Breast epithelium (tissue), 4 donors: ENCODE results near the gene WNT3. TPM values are rescaled to one million over a fixed set of nuclear protein-coding genes. Genes with fewer than 3 reads are reported as not detected.
"Not testable (repeated sequence)": the region's sequence is repeated elsewhere in the genome, so short reads cannot be mapped to it uniquely, and the experiment has no call there.

ENCODE experiments used
- DNase-seq, 2 donors: peaks; one replicate each; pipeline ENCODE4 v3.0.0-alpha.2; 2019; ENCODE audit warnings: low spot score in 2 of 2
- H3K27ac ChIP-seq, 2 donors: fragments of 200-600 bp; sonication (generic) in 1 of 2; one replicate each; pipeline ENCODE4 v1.5.1; 2016 to 2019; ENCODE audit warnings: mild to moderate bottlenecking in 1 of 2
- H3K27me3 ChIP-seq, 2 donors: fragments of 200-600 bp; sonication (generic) in 1 of 2; one replicate each; pipeline versions ENCODE4 v1.5.1 to v1.6.0; 2017 to 2019; ENCODE audit warnings: control low read depth in 1 of 2, mild to moderate bottlenecking in 1 of 2
- H3K36me3 ChIP-seq: fragments of 200-600 bp; one replicate; pipeline ENCODE4 v1.5.1; 2019
- H3K4me1 ChIP-seq, 2 donors: fragments of 200-600 bp; sonication (generic); one replicate each; pipeline ENCODE4 v1.5.1; 2016 to 2019; ENCODE audit warnings: control low read depth in 1 of 2
- H3K4me3 ChIP-seq, 3 donors: fragments of 200-600 bp; sonication (generic); 1 replicate in 2 of 3; 2 replicates in 1 of 3; pipeline ENCODE4 v1.5.1; 2016 to 2019; ENCODE audit warnings: mild to moderate bottlenecking in 3 of 3, moderate library complexity in 2 of 3
- H3K9me3 ChIP-seq, 2 donors: fragments of 200-600 bp; sonication (generic) in 1 of 2; one replicate each; pipeline ENCODE4 v1.5.1; 2016 to 2019; ENCODE audit warnings: control low read depth in 1 of 2
- POLR2A ChIP-seq: fragments of 450-650 bp; IDR thresholded peaks from one replicate; pipeline ENCODE4 v1.6.1; 2016; ENCODE audit warnings: antibody characterized with exemption, mild to moderate bottlenecking, moderate library complexity
- POLR2AphosphoS5 ChIP-seq, 3 donors: sonication (generic); formaldehyde crosslinking; IDR thresholded peaks; one replicate each; pipeline ENCODE4 v1.6.1; 2017; ENCODE audit warnings: antibody characterized with exemption in 3 of 3
- intact Hi-C: fragments of 100-400 bp; cut with DNase I; formaldehyde crosslinking; loops from one replicate; pipeline ENCODE4 v1.15.1; 2023; ENCODE audit warnings: low total_unique reads
- total RNA-seq, 3 donors: library from RNA; depleted of rRNA; stranded (reverse); fragments of >200 nt; gene quantifications; one replicate each; pipeline ENCODE4 v1.1.0, GENCODE V29; 2016
- TF ChIP-seq, protein P1 (sequence below), 3 donors: fragments of 450-650 bp; IDR thresholded peaks; one replicate each; pipeline ENCODE4 v1.5.1; 2016 to 2017; ENCODE audit warnings: antibody characterized with exemption in 3 of 3, mild to moderate bottlenecking in 3 of 3, moderate library complexity in 3 of 3

The WNT3 gene
- total RNA-seq, 3 donors from 2014 or later = 0.48 to 2.9 (median 1.6) TPM

DNA sequence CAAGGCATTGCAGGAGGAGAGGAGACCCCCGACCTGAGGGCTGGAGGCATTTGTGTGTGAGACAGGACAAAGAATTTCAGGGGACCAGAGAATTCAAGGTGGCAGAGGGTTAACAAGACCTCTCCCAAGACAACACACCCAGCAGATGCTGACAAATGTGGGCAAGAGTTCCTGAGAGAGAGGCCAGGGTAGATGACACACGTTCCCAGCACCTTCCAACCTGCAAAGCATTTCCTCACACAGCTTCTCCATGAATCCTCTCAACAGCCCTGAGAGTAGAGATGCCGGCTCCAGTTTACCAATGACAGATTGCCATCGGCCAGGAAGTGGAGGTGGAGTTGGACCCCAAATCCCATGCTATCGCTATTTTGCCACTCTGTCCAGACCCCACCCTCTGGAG lies 25.0 kb downstream of the WNT3 start:
- DNase-seq = no peak
- H3K27ac ChIP-seq = no peak overlapping the region

GRCh38 chr17:46793023-46793422 lies 25.5 kb downstream of the WNT3 start:
- H3K27me3 ChIP-seq, H3K27ac ChIP-seq, H3K4me3 ChIP-seq, H3K9me3 ChIP-seq, DNase-seq, intact Hi-C loops, H3K4me1 ChIP-seq, H3K36me3 ChIP-seq: not testable (repeated sequence)

More for the DNA sequence above, 25.0 kb downstream of the WNT3 start:
- intact Hi-C loops = no loop called here
- Histone ChIP-seq H3K4me3 (no peak overlapping the region), H3K4me1 (no peaks in the 10 kb centered on the region), H3K9me3 (peaks cover 0 to 5% of the 10 kb centered on the region in 2 donors), H3K36me3 (no peaks in the 10 kb centered on the region), H3K27me3 (no peaks in the 10 kb centered on the region)
- no peak for TF ChIP-seq POLR2A
- TF ChIP-seq, protein P1, sequence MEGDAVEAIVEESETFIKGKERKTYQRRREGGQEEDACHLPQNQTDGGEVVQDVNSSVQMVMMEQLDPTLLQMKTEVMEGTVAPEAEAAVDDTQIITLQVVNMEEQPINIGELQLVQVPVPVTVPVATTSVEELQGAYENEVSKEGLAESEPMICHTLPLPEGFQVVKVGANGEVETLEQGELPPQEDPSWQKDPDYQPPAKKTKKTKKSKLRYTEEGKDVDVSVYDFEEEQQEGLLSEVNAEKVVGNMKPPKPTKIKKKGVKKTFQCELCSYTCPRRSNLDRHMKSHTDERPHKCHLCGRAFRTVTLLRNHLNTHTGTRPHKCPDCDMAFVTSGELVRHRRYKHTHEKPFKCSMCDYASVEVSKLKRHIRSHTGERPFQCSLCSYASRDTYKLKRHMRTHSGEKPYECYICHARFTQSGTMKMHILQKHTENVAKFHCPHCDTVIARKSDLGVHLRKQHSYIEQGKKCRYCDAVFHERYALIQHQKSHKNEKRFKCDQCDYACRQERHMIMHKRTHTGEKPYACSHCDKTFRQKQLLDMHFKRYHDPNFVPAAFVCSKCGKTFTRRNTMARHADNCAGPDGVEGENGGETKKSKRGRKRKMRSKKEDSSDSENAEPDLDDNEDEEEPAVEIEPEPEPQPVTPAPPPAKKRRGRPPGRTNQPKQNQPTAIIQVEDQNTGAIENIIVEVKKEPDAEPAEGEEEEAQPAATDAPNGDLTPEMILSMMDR (IDR thresholded peaks at IDR 0.05) = no peak
- no peak for TF ChIP-seq POLR2AphosphoS5 (IDR thresholded peaks at IDR 0.05)

- Histone ChIP-seq H3K4me3 (no peak overlapping the region), H3K36me3 (no peaks in the 10 kb centered on the region), H3K4me1 (no peaks in the 10 kb centered on the region), H3K27ac (no peak overlapping the region), H3K9me3 (peaks cover 0 to 5% of the 10 kb centered on the region in 2 donors), H3K27me3 (no peaks in the 10 kb centered on the region)
- no peak for DNase-seq
- intact Hi-C loops = no loop called here
- TF ChIP-seq, protein P1 (IDR thresholded peaks at IDR 0.05) = no peak
- TF ChIP-seq POLR2A = no peak
- TF ChIP-seq POLR2AphosphoS5 (IDR thresholded peaks at IDR 0.05) = no peak
Observed at GRCh38 chr17:46792071-46792470, 26.4 kb downstream of the WNT3 start.

- no peak overlapping the region for H3K27ac ChIP-seq
- no peaks in the 10 kb centered on the region for H3K27me3 ChIP-seq
- TF ChIP-seq, protein P1 (IDR thresholded peaks at IDR 0.05) = no peak
- TF ChIP-seq POLR2AphosphoS5 (IDR thresholded peaks at IDR 0.05) (no peak), POLR2A (no peak)
- no peak overlapping the region for H3K4me3 ChIP-seq
- intact Hi-C loops = no loop called here
- H3K36me3 ChIP-seq = no peaks in the 10 kb centered on the region
- DNase-seq = no peak
- H3K4me1 ChIP-seq = no peaks in the 10 kb centered on the region
- peaks cover 0 to 5% of the 10 kb centered on the region in 2 donors for H3K9me3 ChIP-seq
Observed at GRCh38 chr17:46791531-46791930, 27.0 kb downstream of the WNT3 start.

DNA sequence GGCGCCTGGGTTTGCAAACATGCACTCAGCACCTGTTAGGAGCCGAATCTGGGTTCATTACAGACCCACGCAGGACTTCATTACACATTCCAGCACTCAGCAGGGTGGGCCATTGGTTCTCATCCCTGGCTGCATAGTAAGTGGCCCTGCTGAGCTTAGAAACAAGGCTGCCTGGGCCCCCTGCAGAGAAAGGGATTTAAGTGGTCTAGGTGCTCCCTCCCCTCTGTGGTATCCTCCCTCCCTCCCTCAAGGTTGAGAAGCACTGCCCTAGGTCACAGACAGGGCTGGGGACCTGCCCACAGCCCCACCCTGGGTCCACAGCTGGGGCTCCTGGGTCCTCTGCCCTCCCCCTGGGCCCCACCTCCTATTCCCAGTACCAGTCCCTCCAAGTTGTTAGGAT lies 28.3 kb downstream of the WNT3 start:
- Histone ChIP-seq H3K4me3 (no peak overlapping the region), H3K27ac (no peak overlapping the region), H3K9me3 (peaks cover 0 to 5% of the 10 kb centered on the region in 2 donors), H3K36me3 (no peaks in the 10 kb centered on the region), H3K27me3 (no peaks in the 10 kb centered on the region), H3K4me1 (no peaks in the 10 kb centered on the region)
- intact Hi-C loops = no loop called here
- no peak for DNase-seq
- TF ChIP-seq, protein P1 (IDR thresholded peaks at IDR 0.05) = no peak
- TF ChIP-seq POLR2AphosphoS5 (IDR thresholded peaks at IDR 0.05) (no peak), POLR2A (no peak)

GRCh38 chr17:46789610-46790009 lies 28.9 kb downstream of the WNT3 start:
- TF ChIP-seq, protein P1 (IDR thresholded peaks at IDR 0.05) = no peak
- TF ChIP-seq POLR2A (no peak), POLR2AphosphoS5 (IDR thresholded peaks at IDR 0.05) (no peak)
- H3K9me3 ChIP-seq = peaks cover 0 to 5% of the 10 kb centered on the region in 2 donors
- H3K27ac ChIP-seq = no peak overlapping the region
- no peaks in the 10 kb centered on the region for H3K27me3 ChIP-seq
- intact Hi-C loops = no loop called here
- no peak for DNase-seq
- no peaks in the 10 kb centered on the region for H3K4me1 ChIP-seq
- no peaks in the 10 kb centered on the region for H3K36me3 ChIP-seq
- no peak overlapping the region for H3K4me3 ChIP-seq
